Heart left ventricle (tissue), 13 donors: ENCODE measurements around the gene BTBD6.

ENCODE experiments used
- POLR2A ChIP-seq, 2 donors: fragments of 450-650 bp; IDR thresholded peaks; one replicate each; pipeline ENCODE4 v1.6.1; 2017; ENCODE audit warnings: antibody characterized with exemption in 2 of 2, mild to moderate bottlenecking in 2 of 2, moderate library complexity in 2 of 2
- TF ChIP-seq, protein P1 (sequence below), 12 donors: fragments of 200-600 bp; sonication (generic) in 4 of 12; IDR thresholded peaks; one replicate each; pipeline versions ENCODE4 v1.5.0 to v1.8.0; 2018 to 2022; ENCODE audit warnings: antibody characterized with exemption in 12 of 12, mild to moderate bottlenecking in 5 of 12
- donor health status: ischemic (EF 13 %, LVEDD 7.1; RV severe dilation, severe dysfunction).
- donor health status: DM: no; HTN: yes; CAD: no.
- donor health status: DM: no; HTN: no; CAD: no.
- donor health status: ischemic (EF 25% LVEDD 6.9; RV normal size, moderate dysfunction).
- donor health status: ischemic (EF 25% LVEDD 5.7; RV mildly dilated, moderate dysfunction).
- donor health status: ischemic (EF 35%, LVEDD 5.7; RV mildly dilated, moderate dysfunction).
- donor health status: nonischemic (EF 11% LVEDD 7.7; RV severe dilation, severe dysfunction).
- donor health status: DM: yes; HTN: yes; CAD: no.
- donor health status: PGD.
- donor health status: ischemic (EF 29% LVEDD 5.4; RV normal size, mild dysfunction).
- donor health status: nonischemic (EF 23%, LVEDD 6.1; RV moderate dilation, normal function).

DNA sequence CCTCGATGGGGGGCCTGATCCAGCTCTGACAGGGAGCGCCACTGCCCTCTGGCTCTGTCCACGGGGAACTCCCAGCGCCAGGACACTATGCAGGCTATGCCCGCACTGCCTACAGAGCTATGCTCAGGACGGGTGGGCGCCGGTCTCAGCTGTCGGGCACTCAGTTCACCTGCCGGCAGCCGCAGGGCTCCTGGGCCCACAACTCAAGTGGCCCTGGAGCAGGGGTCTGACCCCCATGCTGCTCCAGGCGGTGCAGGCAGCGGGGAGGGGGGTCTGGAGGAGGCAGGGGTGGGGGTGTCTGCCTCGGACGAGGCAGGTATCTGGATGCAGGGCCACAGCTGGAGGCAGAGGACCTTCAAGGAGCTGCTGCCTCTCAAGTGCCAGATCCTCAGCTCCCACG lies 38.7 kb upstream of the BTBD6 start:
- TF ChIP-seq, protein P1, sequence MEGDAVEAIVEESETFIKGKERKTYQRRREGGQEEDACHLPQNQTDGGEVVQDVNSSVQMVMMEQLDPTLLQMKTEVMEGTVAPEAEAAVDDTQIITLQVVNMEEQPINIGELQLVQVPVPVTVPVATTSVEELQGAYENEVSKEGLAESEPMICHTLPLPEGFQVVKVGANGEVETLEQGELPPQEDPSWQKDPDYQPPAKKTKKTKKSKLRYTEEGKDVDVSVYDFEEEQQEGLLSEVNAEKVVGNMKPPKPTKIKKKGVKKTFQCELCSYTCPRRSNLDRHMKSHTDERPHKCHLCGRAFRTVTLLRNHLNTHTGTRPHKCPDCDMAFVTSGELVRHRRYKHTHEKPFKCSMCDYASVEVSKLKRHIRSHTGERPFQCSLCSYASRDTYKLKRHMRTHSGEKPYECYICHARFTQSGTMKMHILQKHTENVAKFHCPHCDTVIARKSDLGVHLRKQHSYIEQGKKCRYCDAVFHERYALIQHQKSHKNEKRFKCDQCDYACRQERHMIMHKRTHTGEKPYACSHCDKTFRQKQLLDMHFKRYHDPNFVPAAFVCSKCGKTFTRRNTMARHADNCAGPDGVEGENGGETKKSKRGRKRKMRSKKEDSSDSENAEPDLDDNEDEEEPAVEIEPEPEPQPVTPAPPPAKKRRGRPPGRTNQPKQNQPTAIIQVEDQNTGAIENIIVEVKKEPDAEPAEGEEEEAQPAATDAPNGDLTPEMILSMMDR (IDR thresholded peaks at IDR 0.05) = no peak
- TF ChIP-seq POLR2A (IDR thresholded peaks at IDR 0.05) = no peak
